Mucosa of stomach (tissue), 1 donor: ENCODE measurements around the gene LTBP4.
"Not testable (repeated sequence)": the region's sequence is repeated elsewhere in the genome, so short reads cannot be mapped to it uniquely, and the experiment has no call there.

Source experiments
- H3K27me3 ChIP-seq: one replicate; pipeline ENCODE4 v1.7.0; 2013; ENCODE audit warnings: mild to moderate bottlenecking, low read length; ENCODE audit not compliant: control insufficient read depth, insufficient read depth
- H3K36me3 ChIP-seq: one replicate; pipeline ENCODE4 v1.7.0; 2013; ENCODE audit warnings: low read length; ENCODE audit not compliant: control insufficient read depth, insufficient read depth
- H3K4me1 ChIP-seq: one replicate; pipeline ENCODE4 v1.7.0; 2013; ENCODE audit warnings: mild to moderate bottlenecking, low read length; ENCODE audit not compliant: control insufficient read depth, insufficient read depth
- H3K4me3 ChIP-seq: one replicate; pipeline ENCODE4 v1.7.0; 2013; ENCODE audit warnings: low read length
- H3K9ac ChIP-seq: one replicate; pipeline ENCODE4 v1.7.0; 2013; ENCODE audit warnings: mild to moderate bottlenecking, low read length, moderate library complexity
- H3K9me3 ChIP-seq: one replicate; pipeline ENCODE4 v1.7.0; 2013; ENCODE audit warnings: mild to moderate bottlenecking, low read length, moderate library complexity; ENCODE audit not compliant: control insufficient read depth
- donor health status: Pancreatic carcinoma.

LTBP4 gene, protein sequence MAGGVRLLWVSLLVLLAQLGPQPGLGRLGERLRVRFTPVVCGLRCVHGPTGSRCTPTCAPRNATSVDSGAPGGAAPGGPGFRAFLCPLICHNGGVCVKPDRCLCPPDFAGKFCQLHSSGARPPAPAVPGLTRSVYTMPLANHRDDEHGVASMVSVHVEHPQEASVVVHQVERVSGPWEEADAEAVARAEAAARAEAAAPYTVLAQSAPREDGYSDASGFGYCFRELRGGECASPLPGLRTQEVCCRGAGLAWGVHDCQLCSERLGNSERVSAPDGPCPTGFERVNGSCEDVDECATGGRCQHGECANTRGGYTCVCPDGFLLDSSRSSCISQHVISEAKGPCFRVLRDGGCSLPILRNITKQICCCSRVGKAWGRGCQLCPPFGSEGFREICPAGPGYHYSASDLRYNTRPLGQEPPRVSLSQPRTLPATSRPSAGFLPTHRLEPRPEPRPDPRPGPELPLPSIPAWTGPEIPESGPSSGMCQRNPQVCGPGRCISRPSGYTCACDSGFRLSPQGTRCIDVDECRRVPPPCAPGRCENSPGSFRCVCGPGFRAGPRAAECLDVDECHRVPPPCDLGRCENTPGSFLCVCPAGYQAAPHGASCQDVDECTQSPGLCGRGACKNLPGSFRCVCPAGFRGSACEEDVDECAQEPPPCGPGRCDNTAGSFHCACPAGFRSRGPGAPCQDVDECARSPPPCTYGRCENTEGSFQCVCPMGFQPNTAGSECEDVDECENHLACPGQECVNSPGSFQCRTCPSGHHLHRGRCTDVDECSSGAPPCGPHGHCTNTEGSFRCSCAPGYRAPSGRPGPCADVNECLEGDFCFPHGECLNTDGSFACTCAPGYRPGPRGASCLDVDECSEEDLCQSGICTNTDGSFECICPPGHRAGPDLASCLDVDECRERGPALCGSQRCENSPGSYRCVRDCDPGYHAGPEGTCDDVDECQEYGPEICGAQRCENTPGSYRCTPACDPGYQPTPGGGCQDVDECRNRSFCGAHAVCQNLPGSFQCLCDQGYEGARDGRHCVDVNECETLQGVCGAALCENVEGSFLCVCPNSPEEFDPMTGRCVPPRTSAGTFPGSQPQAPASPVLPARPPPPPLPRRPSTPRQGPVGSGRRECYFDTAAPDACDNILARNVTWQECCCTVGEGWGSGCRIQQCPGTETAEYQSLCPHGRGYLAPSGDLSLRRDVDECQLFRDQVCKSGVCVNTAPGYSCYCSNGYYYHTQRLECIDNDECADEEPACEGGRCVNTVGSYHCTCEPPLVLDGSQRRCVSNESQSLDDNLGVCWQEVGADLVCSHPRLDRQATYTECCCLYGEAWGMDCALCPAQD (N-terminal part only)

DNA sequence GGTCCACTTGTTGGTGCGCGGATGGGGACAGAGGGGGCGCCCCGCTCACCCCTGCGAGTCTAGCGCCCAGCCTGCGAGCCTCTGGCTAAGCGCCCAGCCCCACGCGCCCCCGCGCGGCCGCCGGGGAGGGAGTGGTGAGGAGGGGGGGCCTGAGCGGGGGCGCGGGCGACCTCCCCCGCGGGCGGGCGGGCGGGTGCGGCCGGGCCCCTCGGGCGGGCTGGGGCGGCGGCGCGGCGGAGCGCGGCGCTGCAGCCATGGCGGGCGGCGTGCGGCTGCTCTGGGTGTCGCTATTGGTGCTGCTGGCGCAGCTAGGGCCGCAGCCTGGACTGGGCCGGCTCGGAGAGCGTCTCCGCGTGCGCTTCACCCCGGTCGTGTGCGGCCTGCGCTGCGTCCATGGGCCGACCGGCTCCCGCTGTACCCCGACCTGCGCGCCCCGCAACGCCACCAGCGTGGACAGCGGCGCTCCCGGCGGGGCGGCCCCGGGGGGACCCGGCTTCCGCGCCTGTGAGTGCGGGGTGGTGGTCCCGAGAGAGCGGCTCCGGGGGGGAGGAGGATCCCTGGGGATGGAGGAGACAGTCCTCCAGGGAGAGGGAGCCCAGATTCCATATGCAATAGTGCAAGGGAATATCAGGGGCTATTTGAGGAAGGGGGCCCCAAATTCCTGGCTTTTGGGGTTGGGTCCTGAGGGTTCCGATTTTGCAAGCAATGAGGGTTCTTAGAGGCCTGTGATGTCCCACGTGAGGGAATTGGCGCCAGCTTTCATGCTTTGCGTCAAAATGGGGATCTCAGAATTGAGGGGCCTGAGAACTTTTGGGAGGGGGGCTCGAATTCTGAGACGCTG, at the start of gene LTBP4:
Gene LTBP4, plus strand, starts transcription at position 236 of the 841 bp plus-strand sequence. Its CDS starts 19 bp downstream, at position 255.
- Histone ChIP-seq H3K9ac (peak within 1 kb of the TSS; percentile 75), H3K27me3 (peaks cover 47% of the 10 kb centered on the region), H3K4me1 (peaks cover 60% of the 10 kb centered on the region), H3K9me3 (no peaks in the 10 kb centered on the region), H3K36me3 (no peaks in the 10 kb centered on the region), H3K4me3 (peak within 1 kb of the TSS; percentile 6)

DNA sequence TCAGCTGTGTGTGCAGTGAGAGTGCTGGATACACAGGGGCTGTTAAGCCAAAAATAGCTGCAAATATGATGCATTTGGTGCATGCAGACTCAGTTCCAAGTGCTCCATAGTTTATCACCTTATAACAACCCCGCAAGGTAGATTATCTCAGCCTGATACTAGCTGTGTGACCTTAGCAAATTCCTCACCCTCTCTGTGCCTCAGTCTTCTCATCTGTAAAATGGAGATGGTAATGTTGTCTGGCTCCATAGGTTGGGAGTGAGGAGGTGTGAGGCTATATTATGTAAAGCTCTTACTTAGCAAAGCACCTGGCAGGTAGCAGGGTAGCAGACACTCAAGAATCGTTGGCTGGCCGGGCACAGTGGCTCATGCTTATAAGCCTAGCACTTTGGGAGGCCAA, 48.3 kb upstream of the LTBP4 start:
- no peaks in the 10 kb centered on the region for H3K9me3 ChIP-seq
- H3K27me3 ChIP-seq, result peaks cover 38% of the 10 kb centered on the region
- H3K4me3 ChIP-seq, result no peak overlapping the region
- H3K36me3 ChIP-seq, result no peaks in the 10 kb centered on the region
- no peak overlapping the region for H3K9ac ChIP-seq
- H3K4me1 ChIP-seq, result no peaks in the 10 kb centered on the region

DNA sequence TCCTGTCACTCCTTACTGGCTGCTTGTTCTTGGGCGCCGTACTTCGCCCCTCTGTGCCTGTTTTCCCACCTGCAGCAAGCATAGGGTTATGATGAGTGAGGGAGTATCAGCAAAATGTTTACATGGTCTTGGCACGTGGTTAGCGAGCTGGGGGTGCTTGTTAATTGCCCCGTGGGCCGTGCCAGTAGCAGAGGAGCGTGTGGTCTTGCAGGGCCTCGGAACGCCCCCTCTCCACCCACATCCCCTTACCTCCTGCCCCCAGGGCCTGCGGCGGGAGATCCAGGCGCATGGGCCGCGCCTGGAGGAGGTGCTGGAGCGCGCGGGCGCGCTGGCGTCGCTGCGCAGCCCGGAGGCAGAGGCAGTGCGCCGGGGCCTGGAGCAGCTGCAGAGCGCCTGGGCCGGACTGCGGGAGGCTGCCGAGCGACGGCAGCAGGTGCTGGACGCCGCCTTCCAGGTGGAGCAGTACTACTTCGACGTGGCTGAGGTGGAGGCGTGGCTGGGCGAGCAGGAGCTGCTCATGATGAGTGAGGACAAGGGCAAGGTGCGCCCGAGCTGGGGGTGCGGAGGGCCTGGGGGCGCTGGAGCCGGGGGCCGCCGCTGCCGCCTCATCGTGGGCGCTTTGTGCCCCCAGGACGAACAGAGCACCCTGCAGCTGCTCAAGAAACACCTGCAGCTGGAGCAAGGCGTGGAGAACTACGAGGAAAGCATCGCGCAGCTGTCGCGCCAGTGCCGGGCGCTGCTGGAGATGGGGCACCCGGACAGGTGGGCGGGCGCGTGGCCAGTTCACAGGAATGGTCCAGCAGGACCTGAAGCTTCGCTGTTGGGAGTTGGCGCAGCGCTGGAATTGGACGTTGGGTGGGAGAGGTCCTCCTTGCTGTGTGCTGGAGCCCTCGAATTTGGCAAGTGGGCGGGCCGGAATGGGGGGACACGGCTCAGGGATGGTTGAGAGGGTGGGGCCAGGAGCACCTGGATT, 47.0 kb upstream of the LTBP4 start:
- Histone ChIP-seq H3K36me3 (no peaks in the 10 kb centered on the region), H3K4me3 (no peak overlapping the region), H3K27me3 (peaks cover 33% of the 10 kb centered on the region), H3K9me3 (no peaks in the 10 kb centered on the region), H3K9ac (no peak overlapping the region), H3K4me1 (no peaks in the 10 kb centered on the region)

DNA sequence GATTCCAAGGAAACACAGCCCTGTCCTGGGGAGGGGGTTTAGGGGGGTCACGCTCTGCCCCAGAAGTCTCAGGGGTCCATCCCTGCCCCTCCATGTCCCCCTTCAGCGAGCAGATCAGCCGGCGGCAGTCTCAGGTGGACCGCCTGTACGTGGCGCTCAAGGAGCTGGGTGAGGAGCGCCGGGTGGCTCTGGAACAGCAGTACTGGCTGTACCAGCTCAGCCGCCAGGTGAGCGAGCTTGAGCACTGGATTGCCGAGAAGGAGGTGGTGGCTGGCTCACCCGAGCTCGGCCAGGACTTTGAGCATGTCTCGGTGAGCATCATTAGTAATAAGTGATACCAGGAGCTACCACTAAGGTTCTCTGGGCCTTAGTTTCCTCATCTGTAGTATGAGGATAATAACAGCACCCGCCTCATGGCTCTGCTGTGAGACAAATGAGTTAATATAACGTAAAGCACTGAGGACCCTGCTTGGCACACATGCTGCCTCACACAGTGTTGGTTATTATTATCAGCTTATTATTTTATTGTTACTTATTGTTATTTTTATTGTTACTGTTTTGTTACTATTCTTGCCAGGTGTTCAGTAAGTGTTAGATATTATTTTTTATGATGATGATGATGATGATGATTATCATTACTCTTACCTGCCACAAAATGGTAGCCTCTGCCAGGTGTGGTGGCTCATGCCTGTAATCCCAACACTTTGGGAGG, 45.0 kb upstream of the LTBP4 start:
- Histone ChIP-seq H3K36me3 (no peaks in the 10 kb centered on the region), H3K4me1 (no peaks in the 10 kb centered on the region), H3K27me3 (peaks cover 36% of the 10 kb centered on the region), H3K4me3 (no peak overlapping the region), H3K9me3 (no peaks in the 10 kb centered on the region), H3K9ac (no peak overlapping the region)

DNA sequence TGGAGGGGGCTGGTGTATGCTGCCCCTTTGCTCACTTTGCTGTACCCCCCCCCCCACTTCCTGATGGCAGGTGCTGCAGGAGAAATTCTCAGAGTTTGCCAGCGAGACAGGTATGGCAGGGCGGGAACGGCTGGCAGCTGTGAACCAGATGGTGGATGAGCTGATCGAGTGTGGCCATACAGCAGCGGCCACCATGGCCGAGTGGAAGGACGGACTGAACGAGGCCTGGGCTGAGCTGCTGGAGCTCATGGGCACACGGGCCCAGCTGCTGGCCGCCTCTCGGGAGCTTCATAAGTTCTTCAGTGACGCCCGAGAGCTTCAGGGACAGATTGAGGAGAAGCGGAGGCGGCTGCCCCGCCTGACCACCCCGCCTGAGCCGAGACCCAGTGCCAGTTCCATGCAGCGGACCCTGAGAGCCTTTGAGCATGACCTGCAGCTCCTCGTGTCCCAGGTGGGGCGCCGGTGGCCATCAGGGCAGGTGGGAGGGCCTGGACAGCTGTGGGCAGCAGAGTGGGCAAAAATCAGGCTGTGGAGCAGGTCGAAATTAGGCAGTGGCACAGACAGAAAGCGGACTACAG, 44.1 kb upstream of the LTBP4 start:
- Histone ChIP-seq H3K4me3 (no peak overlapping the region), H3K27me3 (peaks cover 36% of the 10 kb centered on the region), H3K9ac (no peak overlapping the region), H3K9me3 (no peaks in the 10 kb centered on the region), H3K36me3 (no peaks in the 10 kb centered on the region), H3K4me1 (no peaks in the 10 kb centered on the region)

DNA sequence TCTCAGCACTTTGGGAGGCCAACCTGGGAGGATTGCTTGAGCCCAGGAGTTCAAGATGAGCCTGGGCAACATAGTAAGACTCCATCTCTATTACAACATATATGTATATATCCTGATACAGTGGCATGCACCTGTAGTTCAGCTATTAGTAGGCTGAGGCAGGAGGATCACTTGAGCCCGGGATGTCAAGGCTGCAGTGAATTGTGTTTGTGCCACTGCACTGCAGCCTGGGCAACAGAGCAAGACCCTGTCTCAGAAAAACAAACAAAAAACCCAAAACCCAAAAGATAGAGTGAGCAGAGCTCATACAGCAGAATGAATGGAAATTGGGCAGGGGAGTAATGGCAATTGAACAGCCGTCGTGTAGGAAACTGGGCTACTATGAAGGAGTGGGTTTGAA, 41.8 kb upstream of the LTBP4 start:
- H3K9me3 ChIP-seq, result no peaks in the 10 kb centered on the region
- no peak overlapping the region for H3K4me3 ChIP-seq
- no peaks in the 10 kb centered on the region for H3K36me3 ChIP-seq
- H3K27me3 ChIP-seq, result peaks cover 18% of the 10 kb centered on the region
- no peak overlapping the region for H3K9ac ChIP-seq
- no peaks in the 10 kb centered on the region for H3K4me1 ChIP-seq

DNA sequence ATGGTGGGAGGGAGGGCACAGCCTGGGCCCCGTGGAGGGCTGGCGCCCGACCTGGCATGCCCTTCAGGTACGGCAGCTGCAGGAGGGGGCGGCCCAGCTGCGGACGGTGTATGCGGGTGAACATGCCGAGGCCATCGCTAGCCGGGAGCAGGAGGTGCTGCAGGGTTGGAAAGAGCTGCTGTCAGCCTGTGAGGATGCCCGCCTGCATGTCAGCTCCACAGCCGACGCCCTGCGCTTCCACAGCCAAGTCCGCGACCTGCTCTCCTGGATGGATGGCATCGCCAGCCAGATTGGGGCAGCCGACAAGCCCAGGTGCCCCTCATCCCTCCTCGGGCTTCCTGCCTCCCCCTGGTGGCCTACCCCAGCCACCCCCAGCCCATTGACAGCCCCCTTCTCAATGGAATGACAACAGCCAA, 41.1 kb upstream of the LTBP4 start:
- no peaks in the 10 kb centered on the region for H3K4me1 ChIP-seq
- no peak overlapping the region for H3K4me3 ChIP-seq
- H3K27me3 ChIP-seq, result peaks cover 11% of the 10 kb centered on the region
- H3K9ac ChIP-seq, result no peak overlapping the region
- H3K9me3 ChIP-seq, result no peaks in the 10 kb centered on the region
- no peaks in the 10 kb centered on the region for H3K36me3 ChIP-seq

DNA sequence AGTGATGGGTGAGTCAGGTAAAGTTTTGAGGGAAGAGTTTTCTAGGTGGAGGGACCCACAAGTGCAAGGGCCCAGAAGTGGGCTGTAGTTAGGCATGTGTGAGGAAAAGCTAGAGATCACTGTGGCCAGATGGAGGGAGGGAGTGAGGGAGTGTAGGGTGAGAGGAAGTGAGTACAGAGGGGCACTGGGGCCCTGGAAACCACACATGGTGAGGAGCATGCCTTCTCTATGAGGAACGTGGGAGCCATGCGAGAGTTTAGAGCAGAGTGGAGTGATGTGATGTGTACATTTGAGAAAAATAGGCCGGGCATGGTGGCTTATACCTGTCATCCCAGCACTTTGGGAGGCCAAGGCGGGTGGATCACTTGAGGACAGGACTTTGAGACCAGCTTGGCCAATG, 39.2 kb upstream of the LTBP4 start:
- H3K4me1 ChIP-seq, result no peaks in the 10 kb centered on the region
- no peaks in the 10 kb centered on the region for H3K9me3 ChIP-seq
- H3K36me3 ChIP-seq, result no peaks in the 10 kb centered on the region
- H3K4me3 ChIP-seq, result no peak overlapping the region
- no peak overlapping the region for H3K9ac ChIP-seq
- peaks cover 19% of the 10 kb centered on the region for H3K27me3 ChIP-seq

DNA sequence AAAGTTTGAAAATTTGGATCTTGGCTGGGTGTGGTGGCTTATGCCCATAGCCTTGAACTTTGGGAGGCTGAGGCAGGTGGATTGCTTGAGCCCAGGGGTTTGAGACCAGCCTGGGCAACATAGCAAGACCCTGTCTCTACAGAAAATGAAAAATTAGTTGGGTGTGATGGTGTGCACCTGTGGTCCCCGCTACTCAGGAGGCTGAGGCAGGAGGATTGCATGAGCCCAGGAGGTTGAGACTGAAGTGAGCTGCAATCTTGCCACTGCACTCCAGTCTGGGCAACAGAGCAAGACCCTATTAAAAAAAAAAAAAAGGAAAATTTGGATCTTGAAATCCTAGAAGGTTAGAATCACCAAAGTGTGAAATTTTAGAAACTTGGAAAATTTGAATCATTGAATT, 36.6 kb upstream of the LTBP4 start:
- H3K4me3 ChIP-seq, H3K9ac ChIP-seq, H3K36me3 ChIP-seq, H3K9me3 ChIP-seq, H3K4me1 ChIP-seq: not testable (repeated sequence)
- H3K27me3 ChIP-seq, result peaks cover 38% of the 10 kb centered on the region

DNA sequence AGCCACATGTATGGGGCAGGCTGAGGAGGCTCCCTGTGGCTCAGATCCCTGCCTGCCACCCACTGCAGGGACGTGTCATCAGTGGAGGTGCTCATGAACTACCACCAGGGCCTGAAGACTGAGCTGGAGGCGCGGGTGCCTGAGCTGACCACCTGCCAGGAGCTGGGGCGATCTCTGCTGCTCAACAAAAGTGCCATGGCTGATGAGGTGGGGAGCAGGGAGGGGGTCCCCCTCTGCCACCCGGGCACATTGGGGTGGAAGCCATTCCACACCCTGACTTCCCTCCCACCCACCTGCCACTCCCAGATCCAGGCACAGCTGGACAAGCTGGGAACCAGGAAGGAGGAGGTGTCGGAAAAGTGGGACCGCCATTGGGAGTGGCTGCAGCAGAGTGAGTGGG, 35.8 kb upstream of the LTBP4 start:
- Histone ChIP-seq H3K4me1 (peaks cover 10% of the 10 kb centered on the region), H3K27me3 (peaks cover 40% of the 10 kb centered on the region), H3K9me3 (no peaks in the 10 kb centered on the region), H3K9ac (no peak overlapping the region), H3K36me3 (no peaks in the 10 kb centered on the region), H3K4me3 (no peak overlapping the region)
